HPDE6-E6E7 (cell line): Measurements from ENCODE around the gene MPHOSPH8.
A peak's percentile ranks its signal among the peaks of the same experiment; 100 is the strongest.
"Not testable (repeated sequence)": the region's sequence is repeated elsewhere in the genome, so short reads cannot be mapped to it uniquely, and the experiment has no call there.

ENCODE experiments used
- DNase-seq: peaks from one replicate; pipeline ENCODE4 v3.0.0; 2011; ENCODE audit warnings: missing footprints; ENCODE audit errors: extremely low spot score

Gene MPHOSPH8

DNA sequence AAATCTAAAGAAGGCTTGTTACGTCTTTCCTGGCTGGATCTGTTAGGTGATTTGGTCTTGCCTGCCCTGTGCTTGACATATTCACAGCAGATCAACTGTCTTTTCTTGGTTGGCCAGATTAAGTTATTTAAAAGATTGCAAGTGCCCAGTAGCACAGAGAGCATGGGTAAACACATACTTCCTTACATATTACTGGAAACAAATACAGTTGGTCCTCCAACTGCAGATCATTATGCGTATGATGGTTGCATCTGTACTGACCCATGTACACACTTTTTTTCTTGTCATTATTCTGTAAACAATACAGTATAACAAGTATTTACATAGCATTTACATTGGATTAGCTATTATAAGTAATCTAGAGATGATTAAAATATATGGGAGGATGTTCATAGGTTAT, 9.2 kb upstream of the MPHOSPH8 start:
- DNase-seq, result no peak

DNA sequence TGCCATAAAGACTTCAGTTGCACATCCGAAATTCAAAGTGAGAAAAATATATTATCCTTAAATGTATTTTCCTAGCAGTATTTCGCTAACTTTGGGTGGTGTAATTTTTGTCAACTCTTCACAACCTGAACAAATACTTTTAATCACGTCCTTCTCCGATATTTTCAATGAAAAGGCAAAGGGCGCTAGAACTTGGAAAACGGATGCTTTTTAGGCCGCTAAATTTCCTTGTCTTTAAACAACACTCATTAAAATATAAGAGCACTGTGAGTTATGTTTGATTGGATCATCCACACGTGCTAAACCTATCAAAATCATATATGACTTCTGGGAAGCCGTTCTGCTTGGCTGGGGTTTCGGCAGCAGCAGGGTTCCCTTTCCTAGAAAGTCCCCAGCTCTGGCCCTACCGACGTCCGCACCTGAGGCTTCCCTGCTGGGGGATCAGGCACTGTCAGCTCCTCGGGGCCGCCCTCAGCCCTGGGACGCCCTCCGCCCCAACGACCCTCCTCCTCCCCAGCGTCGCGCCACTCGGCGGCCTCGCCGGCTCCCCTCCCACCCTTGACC, 462 bp upstream of the MPHOSPH8 start:
- DNase-seq, result peak; percentile 3

DNA sequence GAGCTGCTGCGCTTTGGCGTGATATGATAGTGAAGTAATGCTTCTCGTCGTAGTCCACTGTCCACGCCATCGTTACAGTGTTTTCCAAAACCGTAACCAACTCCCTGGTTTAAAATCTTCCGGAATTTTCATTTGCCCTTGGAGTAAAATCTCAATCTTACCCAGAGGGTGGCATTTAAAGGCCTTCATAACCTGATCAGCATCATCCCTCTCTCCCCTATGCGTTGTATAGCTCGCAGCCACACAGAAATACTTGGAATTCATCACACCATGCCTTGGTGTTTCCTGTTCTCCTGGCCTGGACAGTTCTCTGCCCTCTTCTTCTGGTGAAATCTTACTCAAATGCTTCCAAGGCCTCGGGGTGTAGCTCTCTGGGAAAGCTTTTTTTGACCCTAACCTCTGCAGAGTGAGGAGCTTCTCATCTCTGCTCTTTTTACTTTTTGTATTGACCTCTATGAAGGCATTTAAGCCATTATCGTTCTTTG, 839 bp downstream of the MPHOSPH8 start:
- no peak for DNase-seq

DNA sequence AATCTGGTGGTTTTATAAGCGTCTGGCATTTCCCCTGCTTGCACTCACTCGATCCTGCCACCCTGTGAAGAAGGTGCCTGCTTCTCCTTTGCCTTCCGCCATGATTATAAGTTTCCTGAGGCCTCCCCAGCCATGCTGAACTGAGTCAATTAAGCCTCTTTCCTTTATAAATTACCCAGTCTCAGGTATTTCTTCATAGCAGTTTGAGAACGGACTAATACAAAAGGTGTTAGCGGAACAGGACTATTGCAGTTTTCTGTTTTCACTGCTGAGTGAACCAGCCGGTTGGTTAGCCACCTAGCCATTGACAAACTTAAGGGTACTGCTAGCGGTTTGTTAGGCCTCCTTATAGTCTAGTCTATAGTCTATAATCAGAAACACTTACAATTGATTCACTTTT, 2.5 kb downstream of the MPHOSPH8 start:
- DNase-seq, result not testable (repeated sequence)

DNA sequence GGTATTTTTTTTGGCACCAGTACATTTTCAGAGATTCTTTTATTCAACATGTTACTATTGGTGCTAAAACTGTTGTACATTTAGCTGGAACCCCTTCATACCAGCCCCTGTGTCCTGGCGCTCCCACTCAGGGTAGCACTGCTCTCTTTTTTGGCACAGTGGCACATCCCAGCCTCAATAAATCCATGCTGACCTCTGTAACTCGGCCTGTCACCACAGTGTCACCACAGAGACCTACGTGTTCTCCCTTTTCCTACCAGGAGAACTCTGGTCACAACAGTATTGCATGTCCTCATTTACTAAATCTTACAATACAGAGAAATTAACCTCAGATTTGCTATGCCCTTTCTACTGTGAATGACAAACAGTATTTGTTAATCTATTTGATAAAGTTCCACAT, 10.2 kb downstream of the MPHOSPH8 start:
- no peak for DNase-seq

DNA sequence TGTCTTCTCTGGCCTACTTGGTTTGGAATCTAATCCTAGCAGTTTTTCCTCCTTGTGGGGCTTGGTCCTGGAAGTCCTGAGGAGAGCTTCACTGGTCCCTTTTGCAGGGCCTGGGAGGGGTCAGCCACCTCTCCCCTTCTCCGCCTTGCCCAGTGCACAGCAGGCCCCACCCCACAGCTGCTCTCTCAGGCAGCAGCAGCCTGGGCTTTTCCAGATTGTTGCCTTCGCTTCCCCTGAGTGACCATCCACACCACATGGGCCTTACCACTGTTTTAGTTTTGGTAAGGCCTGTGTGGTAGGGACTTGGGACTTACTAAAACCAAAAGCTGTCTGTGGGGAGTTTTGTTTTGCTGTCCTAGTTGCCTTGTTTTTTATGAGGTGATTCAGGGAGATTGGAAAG, 11.5 kb downstream of the MPHOSPH8 start:
- no peak for DNase-seq

DNA sequence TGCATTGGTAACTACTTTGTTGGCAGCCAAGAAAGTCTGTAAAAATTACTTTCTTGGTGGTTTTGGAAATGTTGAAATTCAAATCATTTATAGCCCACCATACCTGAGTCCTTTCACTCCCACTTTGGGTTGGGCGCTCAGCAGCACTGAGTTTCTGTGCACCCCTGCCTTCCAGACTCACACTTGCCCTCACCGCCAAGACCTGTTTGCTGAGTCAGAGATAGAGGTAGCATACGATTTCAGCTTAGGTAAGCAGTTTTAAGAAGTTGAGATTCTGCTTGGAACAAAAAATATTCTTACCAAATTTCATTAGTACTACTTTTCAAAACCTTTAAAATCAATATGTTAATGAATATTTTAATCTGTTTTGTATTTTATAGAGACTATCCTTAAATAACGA, 12.6 kb downstream of the MPHOSPH8 start:
- DNase-seq, result no peak

DNA sequence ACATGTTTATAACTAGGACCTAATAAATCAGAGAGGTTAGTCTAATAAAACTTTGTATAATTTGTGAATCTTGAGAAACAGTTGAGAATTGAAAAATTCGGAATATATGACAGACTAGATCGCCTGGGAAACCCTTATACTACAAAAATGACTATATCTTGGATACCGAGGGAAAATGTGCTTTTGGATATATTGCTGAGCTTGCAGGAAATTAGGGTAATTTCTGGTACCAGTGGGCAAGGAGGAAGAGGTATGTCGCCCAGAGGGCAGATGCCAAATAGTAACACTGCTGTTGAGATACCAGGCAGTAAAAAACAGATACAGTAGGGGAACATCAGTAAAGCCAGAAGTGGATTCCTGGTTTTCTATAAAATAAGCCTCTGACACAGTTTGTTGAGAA, 17.3 kb downstream of the MPHOSPH8 start:
- no peak for DNase-seq

DNA sequence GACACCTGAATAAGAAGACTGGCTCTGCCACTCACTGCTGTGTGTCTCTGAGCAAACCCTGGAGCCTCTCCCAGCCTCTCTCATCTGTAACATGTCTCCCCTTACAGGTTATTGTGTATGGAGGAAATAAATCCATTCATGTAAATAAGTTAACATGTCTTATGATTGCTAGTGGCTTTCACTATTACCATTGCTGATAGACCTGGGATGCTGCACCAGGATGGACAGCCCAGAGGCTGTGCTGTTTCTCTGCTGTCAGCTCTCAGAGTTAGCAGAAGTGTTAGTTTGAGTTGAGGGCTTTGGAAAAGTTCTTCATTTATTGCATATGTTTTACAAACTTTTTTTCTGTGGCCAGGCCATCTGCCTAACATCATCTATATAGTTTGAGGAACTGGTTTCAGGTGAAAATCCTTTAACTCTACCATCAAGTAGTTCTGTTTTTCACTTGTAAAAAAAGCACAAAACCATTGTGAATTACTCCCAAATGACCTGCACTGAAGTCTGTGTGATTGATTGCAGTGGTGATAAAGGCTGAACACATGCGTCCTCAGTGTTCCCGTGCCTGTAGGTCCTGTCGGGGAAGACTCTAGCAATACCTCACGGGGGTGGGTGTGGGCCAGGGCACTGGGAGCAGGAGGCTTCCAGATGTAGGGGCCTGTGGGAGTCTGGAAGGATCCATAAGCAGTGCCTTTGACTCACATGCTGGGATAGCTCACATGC, 24.6 kb downstream of the MPHOSPH8 start:
- no peak for DNase-seq

DNA sequence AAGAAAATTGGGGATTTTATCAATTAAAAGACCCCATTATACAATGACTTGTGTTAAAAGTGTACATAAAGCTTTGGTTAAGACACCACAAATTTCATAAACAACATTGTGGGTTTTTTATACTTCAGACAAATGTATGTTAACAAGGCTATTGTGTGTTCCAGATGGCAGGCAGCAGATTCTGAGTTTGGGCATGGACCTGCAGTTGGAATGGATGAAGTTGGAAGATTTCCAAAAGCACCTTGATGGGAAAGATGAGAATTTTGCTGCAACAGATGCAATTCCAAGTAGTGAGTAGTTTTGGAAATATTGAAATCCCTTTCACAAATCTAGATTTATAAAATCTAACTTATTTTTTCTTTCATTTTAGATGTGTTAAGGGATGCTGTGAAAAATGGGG, 25.4 kb downstream of the MPHOSPH8 start:
- DNase-seq, result no peak

DNA sequence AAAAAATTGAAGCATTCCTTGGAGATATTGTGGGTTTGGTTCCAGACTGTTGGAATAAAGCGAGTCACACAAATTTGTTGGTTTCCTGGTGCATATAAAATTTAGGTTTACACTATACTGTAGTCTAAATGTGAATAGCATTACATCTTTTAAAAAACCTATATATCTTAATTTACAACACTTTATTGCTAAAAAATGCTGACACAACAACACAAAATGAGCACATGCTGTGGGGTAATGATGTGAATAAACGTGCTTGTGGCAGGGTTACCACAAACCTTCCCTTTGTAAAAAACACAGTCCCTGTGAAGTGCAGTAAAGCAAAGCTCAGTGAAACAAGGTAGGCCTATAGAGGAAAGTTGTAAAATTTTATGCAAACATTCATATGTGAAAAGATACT, 27.7 kb downstream of the MPHOSPH8 start:
- DNase-seq, result no peak

DNA sequence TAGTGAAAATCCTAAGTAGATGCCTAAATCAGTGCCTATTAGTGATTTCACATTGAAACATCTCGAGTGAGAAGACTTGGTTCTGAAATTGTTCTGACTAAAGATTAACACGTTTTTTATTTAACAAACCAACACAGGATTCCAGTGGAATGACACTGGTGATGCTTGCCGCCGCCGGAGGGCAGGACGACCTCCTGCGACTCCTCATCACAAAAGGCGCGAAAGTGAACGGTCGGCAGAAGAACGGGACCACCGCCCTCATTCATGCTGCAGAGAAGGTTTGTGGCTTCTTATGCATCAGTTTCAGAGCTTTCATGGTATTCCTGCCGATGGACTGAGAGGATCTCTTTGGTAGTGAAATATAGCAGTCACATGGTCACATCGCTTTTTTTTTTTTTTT, 28.1 kb downstream of the MPHOSPH8 start:
- no peak for DNase-seq

DNA sequence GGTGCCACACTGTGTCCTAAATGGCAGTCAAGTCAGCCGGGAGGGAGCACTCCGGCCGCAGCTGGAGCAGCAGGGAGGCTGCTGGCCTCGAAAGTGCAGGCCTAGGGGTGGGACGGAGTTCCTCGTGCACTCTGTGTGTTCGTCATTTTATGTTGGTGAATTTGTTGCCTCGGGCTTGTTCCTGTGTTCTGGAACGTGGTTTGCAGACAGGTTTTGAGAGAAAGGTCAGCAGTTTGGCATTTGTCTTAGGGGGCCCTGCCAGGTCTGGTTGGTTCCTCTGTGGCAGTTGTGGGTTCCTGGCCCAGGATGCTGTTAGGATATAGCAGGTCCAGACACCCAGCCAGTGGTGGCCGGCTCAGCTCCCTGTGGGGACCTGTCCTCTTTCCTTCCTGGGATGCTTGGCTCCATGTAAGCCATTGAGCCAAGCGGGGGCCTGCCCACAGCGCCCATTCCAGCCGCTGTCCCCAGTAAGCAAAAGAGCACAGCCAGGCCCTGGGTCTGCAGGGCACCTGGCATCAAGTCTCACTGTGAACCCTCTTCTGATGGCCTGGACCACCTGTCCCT, 30.0 kb downstream of the MPHOSPH8 start:
- DNase-seq, result no peak

DNA sequence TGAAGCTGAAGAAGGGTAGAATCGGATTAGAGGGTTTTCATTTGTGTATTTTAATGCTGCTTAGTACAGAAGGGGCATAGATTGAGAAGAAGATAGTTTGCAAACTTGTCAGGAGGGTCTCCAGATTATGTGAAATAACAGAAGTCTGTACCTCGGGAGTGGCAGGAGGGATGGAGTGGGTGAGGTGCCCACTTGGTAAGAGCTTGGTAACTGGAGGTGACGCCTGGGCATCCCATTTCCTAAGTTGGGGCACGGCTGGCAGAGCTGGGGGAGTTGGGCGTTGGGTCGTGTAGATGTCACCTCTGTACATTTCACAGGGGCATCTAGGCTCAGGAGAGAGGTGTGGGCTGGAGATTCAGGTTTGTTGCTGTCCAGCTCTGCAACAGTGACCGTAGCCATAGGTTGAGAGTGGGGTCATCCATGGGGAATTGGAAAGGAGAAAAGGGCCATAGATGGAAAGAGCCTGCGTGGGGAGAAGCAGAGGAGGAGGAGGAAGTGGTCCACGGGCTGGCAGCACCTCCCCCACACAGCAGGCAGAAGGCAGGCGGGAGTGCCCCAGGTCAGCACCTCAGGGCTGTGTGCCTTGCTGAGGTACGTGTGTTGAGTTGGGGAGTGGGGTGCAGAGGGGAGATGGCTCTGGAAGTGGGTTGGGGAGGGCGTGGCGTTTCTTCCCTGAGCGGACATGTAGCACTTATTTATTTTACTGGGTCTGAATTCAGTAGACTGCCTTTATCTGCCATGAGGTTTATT, 31.2 kb downstream of the MPHOSPH8 start:
- no peak for DNase-seq

DNA sequence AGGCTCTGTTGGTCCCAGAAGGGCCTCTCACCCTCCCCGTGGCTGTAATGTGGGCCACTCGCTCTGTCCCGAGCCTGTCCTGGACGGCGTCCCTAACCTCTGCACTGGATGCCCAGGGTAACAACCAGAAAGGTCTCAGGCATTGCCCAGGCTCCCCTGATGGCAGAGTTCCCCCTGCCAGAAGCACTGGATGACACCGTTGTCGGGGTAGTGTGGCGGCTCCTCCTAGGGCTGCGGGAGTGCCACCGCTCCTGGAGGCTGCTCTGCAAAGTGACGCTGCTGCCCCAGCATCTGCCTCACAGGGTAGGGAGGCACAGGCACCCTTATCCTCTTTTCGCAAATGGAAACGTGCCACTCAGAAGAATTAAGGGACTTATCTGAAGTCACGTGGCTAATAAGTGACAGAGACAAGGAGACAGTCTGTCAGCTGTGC, 32.0 kb downstream of the MPHOSPH8 start:
- DNase-seq, result no peak

DNA sequence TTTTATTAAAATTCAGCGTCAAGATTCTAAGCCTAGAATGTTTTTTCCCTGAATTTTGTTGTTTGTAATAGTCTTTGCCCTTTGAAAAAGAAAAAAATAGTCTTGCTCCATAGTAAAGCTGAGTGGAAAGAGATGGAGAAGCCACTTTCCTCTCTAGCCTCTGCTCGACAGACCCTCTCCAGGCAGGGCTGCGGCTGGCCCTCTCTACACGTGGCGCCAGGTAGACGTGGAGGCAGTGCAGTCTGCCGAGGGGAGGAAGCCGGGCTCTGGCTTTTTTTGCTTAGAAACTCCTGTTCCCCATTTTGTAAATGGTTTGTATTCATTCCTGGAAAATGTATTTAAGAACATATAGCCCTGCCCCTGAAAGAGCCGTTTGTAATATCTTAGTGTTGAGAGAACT, 35.3 kb downstream of the MPHOSPH8 start:
- no peak for DNase-seq

DNA sequence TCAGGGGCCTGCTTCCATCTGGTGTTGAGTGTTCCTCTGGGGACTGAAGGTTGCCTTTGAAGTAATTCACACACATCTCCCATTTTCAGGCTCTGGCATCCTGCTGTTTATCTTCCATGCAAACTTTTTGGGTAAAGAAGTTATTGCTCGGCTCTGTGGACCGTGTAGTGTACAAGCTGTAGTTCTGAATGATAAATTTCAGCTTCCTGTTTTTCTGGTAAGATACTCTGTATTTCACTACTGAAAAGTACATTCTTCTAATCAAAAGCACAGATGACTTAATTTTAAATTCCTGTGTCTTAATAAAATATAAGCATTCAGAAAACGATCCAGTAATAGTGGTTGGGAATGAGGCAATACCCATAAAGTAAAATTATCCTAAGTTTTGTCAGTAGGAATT, 36.7 kb downstream of the MPHOSPH8 start:
- no peak for DNase-seq

DNA sequence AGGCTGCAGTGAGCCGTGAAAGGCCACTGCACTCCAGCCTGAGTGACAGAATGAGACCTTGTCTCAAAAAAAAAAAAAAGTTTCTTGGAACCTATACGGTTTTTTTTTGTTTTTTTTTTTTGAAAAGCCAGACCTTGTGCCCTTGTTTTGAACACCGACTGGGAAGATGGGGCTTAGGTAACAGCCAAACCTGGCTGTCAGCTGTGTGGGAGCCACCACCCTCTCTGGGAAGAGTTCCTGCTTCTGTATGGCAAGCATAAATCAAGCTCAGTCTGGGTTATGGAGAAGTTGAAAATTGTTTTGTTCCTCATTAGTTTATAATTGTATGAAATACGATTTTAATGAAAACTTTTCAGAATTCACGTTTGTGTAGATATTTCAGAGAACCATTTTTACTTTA, 39.5 kb downstream of the MPHOSPH8 start:
- no peak for DNase-seq

DNA sequence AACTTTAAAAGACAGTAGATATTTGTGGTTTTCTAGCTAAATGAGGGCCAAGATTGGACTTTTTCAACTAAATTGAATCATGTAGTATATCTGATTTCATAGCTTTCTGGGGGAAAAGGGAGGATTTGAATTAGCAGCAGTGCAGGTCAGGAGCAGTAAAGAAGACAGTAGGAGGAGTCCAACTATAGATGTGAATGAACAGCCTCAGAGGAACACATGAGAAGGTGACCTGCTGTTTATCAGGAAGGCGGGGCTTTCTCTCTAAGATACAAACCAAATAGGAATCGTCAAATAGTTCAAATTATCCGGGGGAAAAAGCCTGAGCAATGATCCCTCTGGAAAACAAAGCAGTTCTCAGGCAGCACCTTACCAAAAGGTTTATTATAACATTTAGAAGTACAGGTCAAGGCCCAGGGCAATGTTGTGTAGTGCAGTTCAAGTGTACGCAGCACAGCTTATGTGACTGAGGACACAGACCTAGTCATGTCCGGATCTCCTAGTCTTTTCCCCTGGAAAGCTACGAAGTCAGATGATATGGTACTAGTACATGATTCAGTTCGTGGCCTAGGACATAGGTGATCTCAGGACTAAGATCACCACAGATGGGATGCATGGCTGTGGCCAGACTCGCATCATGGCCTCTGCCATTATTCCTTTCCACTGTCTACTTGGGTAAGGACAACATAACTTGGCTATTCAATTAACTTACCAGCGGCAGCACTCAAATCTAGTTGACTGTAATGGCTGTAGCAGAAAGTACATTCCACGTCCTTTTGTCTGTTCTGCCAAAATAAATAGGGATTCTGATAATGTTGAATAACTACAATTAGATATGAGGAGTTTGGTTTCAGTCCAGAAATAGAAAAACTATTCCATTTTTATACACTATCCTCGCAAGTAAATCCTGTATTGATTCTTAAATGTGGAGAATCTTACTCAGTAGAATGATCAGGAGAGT, 40.3 kb downstream of the MPHOSPH8 start:
- no peak for DNase-seq

DNA sequence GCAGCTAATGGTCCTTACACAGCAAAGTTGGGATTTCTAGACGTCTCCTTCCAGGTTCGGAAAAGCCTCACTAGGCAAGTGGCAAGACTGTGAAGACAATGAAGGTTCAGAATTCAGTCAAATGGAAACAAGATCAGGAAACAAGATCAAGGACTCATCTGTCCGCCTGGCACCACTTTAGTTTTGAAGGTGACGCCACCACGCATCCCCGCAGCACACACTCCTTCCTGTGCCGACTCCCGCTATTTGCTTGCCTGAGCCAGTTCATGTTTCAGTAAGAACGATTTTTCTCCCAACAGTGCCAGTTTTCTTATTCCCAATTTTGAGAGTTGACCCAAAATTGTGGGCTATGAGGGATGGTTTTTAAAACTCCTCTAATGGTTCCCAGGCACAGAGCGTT, 41.4 kb downstream of the MPHOSPH8 start:
- DNase-seq, result no peak

DNA sequence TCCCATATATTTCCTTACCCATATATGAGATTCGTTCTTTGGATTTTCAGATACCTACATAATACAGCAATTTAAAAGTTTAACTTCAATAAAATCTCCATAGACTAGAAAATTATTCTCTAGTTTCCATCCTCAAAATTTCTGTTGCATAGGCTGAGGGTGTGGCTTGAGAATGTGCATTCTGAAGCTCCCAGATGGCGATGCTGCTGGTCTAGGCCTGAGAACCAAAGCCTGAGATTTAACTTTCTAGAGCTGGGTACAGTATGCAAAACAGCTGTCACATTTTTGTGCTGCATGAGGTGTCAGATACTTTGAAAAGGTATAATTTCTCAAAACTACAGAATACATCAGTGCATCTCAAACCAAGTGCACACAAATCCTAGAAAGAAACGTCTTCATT, 42.7 kb downstream of the MPHOSPH8 start:
- DNase-seq, result no peak

DNA sequence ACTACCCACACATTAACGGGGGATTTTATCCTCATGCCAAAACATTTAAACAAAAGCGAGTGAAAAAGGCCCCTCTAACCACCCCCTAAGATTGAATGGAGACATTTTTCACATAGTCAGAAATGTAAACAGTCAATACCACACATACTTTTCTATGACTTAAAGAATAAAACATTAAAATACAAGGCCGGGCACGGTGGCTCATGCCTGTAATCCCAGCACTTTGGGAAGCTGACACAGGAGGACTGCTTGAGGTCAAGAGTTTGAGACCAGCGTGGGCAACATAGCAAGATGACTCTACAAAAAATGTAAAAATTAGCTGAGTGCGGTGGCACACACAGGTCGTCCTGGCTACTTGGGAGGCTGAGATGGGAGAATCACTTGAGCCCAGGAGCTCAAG, 47.3 kb downstream of the MPHOSPH8 start:
- no peak for DNase-seq
